ENCODE results near the gene POC1A.

Gene POC1A

DNA sequence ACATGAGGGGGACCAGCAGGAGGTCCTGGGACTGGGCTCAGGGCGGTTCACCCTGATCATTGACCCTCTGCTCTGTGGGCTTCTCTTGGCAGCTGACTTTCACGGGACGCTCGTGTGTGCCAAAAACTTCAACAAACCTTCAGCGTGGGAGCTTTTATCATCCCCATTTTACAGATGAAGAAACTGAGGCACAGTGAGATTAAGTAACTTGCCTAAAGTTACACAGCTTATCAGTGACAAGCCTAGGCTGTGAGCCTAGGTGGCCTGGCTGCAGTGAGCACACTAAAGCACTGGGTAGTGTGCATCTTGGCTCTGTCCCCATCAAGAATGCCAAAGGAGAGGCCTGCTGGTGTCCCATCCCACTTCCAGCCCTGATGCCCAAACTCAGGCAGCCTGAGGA, 74.3 kb downstream of the POC1A start:
- TF ChIP-seq, protein P1, sequence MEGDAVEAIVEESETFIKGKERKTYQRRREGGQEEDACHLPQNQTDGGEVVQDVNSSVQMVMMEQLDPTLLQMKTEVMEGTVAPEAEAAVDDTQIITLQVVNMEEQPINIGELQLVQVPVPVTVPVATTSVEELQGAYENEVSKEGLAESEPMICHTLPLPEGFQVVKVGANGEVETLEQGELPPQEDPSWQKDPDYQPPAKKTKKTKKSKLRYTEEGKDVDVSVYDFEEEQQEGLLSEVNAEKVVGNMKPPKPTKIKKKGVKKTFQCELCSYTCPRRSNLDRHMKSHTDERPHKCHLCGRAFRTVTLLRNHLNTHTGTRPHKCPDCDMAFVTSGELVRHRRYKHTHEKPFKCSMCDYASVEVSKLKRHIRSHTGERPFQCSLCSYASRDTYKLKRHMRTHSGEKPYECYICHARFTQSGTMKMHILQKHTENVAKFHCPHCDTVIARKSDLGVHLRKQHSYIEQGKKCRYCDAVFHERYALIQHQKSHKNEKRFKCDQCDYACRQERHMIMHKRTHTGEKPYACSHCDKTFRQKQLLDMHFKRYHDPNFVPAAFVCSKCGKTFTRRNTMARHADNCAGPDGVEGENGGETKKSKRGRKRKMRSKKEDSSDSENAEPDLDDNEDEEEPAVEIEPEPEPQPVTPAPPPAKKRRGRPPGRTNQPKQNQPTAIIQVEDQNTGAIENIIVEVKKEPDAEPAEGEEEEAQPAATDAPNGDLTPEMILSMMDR (IDR thresholded peaks at IDR 0.05; ENCODE audit: extremely low read depth, insufficient read depth, missing control alignments), result no peak
- no peak for DNase-seq (ENCODE audit: low spot score)
- in situ Hi-C loops (cut with MboI; ENCODE audit: low pct_unique_long_range_greater_than_20kb, low sequenced_read_pairs, unreplicated experiment), result no loop called here

DNA sequence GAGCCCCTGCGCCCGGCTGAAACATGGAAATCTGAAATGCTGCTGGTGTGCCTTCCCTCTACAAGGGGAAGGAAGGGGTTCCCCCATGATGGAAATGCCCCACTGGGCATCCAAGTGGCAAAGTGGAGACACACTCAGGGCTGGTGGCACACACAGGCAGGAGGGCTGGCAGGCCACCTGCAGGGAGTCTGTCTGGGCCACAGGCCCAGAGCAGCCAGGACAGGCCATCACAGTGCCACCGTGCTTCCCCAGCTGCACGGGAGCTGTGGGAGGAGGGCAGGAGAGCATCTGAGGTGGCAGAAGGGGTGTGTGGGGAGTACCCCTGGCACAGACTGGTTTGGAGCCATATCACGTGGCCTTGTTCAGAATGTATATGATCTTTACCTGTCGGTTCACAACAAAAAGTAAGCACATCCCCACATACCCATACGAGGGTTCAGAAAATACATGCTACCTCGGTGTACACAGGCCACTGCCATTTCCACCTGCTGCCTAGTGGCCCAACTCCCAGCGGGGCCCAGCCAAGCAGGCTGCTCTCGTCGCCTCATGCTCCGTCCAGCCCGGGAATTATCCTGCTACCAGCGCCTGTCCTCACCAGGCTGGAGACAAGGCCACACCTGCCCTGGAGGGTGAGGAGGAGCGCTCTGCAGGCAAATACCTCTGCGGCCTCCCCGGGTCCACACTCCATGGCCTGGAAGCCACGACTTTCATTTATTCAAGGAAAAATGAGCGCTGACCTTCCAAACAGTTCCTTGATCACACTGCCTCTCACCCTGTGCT, 75.3 kb downstream of the POC1A start:
- in situ Hi-C loops (cut with MboI; ENCODE audit: low pct_unique_long_range_greater_than_20kb, low sequenced_read_pairs, unreplicated experiment), result no loop called here
- TF ChIP-seq, protein P1 (IDR thresholded peaks at IDR 0.05; ENCODE audit: extremely low read depth, insufficient read depth, missing control alignments), result no peak

DNA sequence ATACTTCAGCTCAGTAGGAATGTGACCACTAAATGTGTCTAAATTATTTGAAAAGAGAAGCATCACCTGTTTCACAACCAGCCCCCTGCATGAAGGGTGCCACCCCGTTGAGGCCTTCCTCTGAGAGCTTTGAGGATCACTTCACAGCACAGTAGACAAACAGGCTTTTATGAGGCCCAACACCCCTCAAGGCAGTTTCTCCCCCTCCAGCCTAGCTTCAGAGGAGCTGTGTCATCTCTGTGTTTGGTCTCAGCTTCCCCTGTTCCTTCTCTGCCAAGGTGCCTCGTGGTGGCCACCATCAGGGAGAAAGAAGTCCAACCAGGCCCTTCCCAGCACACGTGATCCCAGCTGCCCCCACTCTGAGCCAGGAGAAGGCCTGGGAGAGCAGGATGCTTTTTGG, 76.3 kb downstream of the POC1A start:
- TF ChIP-seq, protein P1 (IDR thresholded peaks at IDR 0.05; ENCODE audit: extremely low read depth, insufficient read depth, missing control alignments), result no peak
- DNase-seq (ENCODE audit: low spot score), result no peak
- in situ Hi-C loops (cut with MboI; ENCODE audit: low pct_unique_long_range_greater_than_20kb, low sequenced_read_pairs, unreplicated experiment), result no loop called here

More for the DNA sequence above, 75.3 kb downstream of the POC1A start:
- DNase-seq (ENCODE audit: low spot score), result no peak

DNA sequence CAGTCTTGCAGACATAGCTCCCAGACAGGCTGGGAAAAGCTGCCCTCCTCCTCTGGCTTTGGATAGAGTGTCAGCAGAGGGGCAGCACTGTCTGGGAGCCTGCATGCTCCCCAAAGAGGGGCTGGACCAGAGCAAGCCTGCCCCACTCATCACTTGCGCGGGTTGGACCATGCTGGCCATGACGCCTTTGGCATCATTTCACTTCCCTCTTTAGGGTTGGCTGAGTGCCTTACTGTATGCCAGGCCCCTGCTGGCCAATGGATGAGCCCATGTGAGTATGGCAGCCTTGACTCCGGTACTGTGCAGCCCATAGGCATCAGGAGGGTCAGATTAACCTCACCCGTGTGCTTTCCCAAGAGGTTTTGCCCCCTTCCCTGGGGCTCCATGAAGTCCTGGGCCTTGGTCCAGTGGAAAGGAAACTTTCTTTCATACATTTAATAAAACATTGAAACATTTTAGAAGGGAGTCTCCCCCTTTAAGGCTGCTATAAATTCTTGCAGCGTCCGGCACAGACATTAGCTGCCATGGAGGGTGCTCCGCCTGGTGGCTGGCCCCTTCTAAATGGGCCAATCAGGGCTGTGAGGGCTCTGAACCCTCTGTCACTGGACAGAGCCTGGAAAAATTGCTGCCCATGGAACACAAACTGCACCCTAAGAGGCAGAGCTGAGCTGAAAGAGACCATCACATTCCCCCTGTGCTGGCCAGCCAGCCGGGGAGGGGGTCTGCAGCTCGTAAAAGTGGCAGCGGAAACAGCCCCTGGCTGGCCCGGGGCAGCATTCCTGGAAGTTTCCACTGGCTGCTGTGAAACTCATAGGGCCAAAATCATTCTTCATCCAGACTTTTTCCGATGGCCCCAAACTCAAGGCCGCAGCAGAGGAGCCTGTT, 77.1 kb downstream of the POC1A start:
- TF ChIP-seq, protein P1 (IDR thresholded peaks at IDR 0.05; ENCODE audit: extremely low read depth, insufficient read depth, missing control alignments), result no peak
- in situ Hi-C loops (cut with MboI; ENCODE audit: low pct_unique_long_range_greater_than_20kb, low sequenced_read_pairs, unreplicated experiment), result no loop called here
- DNase-seq (ENCODE audit: low spot score), result no peak

DNA sequence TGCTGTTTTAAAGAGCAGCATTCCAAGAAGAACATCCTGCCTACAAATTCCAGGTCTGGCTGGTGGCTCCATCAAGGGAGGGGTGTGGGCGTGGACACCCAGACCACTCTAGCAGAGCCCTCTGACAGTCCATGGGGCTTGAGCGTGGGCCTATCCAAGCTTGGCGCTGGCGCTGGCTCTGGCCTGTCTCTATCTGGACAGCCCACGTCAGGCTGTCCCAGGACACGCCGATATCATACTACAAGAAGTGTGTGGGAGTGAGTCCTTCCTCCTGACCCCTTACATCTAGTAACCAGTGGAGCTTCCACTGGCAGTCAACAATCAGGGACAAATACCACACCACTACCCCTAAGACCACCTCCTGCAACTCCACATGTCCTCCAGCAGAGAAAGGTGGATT, 80.7 kb downstream of the POC1A start:
- in situ Hi-C loops (cut with MboI; ENCODE audit: low pct_unique_long_range_greater_than_20kb, low sequenced_read_pairs, unreplicated experiment), result no loop called here
- TF ChIP-seq, protein P1 (IDR thresholded peaks at IDR 0.05; ENCODE audit: extremely low read depth, insufficient read depth, missing control alignments), result no peak
- DNase-seq (ENCODE audit: low spot score), result no peak

DNA sequence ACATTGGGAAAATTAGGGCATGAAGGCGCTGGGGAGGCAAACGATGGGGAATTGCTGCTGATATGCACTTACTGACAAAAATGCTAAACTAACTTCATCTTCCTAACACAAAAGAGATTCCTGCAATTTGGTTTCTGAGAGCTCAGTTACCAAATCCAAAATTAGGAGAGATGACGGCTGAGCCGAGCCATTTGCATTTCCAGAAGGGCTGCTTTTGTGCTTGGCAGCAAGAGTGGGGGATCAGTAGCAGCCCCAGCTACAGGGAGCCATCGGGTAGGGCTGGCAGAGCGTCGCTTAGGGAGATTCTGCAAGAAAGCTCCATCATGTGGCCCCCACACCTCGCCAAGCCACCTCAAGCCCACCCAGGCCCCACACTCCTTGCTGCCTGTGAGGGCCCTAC, 81.8 kb downstream of the POC1A start:
- in situ Hi-C loops (cut with MboI; ENCODE audit: low pct_unique_long_range_greater_than_20kb, low sequenced_read_pairs, unreplicated experiment), result no loop called here
- no peak for DNase-seq (ENCODE audit: low spot score)
- TF ChIP-seq, protein P1 (IDR thresholded peaks at IDR 0.05; ENCODE audit: extremely low read depth, insufficient read depth, missing control alignments), result no peak
